Stimulated activated CD4-positive, alpha-beta T cell treated with anti-CD3 and anti-CD28 coated beads, Interleukin-15, amount 100 ng/mL, for 24 hours (primary cell): ENCODE data around the gene MIDN.

Experiments used
- DNase-seq: peaks from one replicate; pipeline ENCODE4 v3.0.0-alpha.2; 2020

The MIDN gene

GRCh38 chr19:1220976-1221903 lies 27.1 kb upstream of the MIDN start:
- no peak for DNase-seq

GRCh38 chr19:1221904-1222255 lies 26.5 kb upstream of the MIDN start:
- DNase-seq = no peak

GRCh38 chr19:1222394-1222793 lies 26.0 kb upstream of the MIDN start:
- DNase-seq = no peak

- peak; percentile 52 for DNase-seq
These were observed 25.1 kb upstream of the MIDN start for GRCh38 chr19:1223018-1223855.

GRCh38 chr19:1224047-1224825 lies 24.1 kb upstream of the MIDN start:
- no peak for DNase-seq

GRCh38 chr19:1224847-1225246 lies 23.5 kb upstream of the MIDN start:
- DNase-seq = no peak

GRCh38 chr19:1225440-1226226 lies 22.8 kb upstream of the MIDN start:
- DNase-seq = no peak

GRCh38 chr19:1226227-1226518 lies 22.2 kb upstream of the MIDN start:
- DNase-seq = no peak

GRCh38 chr19:1226522-1227303 lies 21.7 kb upstream of the MIDN start:
- no peak for DNase-seq

GRCh38 chr19:1227304-1228054 lies 20.9 kb upstream of the MIDN start:
- DNase-seq = no peak

GRCh38 chr19:1228161-1228957 lies 20.0 kb upstream of the MIDN start:
- DNase-seq = no peak

GRCh38 chr19:1229056-1229923 lies 19.1 kb upstream of the MIDN start:
- no peak for DNase-seq

GRCh38 chr19:1229924-1230782 lies 18.2 kb upstream of the MIDN start:
- no peak for DNase-seq

- no peak for DNase-seq
These were observed 17.4 kb upstream of the MIDN start for GRCh38 chr19:1230783-1231489.

GRCh38 chr19:1231729-1232637 lies 16.4 kb upstream of the MIDN start:
- DNase-seq = no peak

- no peak for DNase-seq
These were observed 15.7 kb upstream of the MIDN start for GRCh38 chr19:1232652-1233072.
